DMS 273 (cell line): Measurements from ENCODE around the gene VWC2L.

ENCODE experiments used
- DNase-seq: peaks from one replicate; lab custom pipeline; 2025; ENCODE audit not compliant: unreplicated experiment; lab: John Stamatoyannopoulos, UW

The VWC2L gene

DNA sequence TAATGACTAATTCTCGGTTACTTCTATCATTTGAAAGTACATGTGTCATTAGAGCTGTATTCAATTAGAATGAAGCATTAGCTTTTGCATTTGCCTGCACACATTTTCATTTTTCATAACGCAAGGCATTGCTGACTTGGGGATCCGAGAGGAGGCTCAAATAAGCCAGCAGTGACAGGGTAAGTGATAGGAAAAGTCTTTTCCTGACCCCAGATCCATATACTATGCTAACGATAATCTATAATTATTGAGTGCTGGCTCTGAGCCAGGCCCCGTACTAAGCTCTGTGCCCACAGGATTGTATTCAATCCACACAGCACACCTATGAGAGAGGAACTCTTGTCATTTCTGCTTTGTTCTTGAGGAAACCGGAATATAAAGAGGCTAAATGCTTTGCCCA lies 168.2 kb downstream of the VWC2L start:
- no peak for DNase-seq

DNA sequence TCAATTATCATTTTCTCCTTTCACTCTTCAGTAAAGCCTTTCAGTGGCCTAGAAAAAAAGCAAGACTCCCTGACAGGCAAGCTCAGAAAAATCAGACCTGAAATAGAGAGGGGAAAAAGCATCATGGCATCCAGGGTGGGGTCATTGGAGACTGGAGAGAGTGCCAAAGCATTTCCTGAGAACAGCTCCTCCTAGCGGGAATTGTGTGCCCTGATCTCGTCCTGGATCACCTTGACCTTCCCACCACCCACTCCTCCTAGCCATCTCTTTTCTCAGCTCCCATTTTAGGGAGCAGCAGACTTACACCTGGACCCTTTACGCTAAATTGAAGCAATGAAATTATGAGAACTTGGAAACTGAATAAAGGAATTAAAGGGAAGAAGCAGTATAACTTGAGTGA lies 176.6 kb downstream of the VWC2L start:
- peak; percentile 31 for DNase-seq

DNA sequence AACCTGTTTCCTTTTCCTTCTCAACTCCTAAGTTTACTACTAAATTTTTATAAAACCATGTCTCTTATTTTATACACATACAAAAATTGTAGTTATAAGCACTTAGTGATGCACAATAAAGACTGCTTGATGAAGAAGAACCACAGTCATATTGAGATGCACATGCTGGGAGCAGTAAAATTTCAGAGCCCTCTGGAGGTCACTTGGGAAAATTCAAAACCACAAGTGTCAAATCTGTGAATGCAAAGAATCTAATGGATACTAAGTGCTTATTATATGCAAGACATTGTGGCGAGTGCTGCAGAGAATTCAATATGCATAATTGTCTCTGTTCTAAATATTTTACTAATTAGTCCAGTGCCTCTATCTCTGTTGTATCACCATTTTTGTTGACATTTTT lies 180.5 kb downstream of the VWC2L start:
- DNase-seq = peak; percentile 7

DNA sequence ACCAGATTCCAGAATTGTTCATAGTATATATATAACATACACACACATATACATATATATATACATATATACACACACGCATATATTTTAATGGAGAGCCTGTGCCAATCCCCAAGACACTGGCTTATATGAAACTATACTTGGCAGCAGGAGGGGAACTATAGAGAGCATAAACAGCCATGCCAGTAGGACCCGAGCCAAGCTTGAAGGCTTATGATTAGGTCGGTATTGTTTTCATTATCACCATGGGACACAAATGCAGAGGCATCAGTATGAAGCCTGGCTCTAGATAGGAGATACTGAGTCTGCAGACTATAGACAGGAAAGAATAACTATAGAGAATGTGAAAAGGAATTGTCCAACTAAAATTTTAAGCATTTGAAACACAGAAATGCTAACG lies 181.2 kb downstream of the VWC2L start:
- no peak for DNase-seq

DNA sequence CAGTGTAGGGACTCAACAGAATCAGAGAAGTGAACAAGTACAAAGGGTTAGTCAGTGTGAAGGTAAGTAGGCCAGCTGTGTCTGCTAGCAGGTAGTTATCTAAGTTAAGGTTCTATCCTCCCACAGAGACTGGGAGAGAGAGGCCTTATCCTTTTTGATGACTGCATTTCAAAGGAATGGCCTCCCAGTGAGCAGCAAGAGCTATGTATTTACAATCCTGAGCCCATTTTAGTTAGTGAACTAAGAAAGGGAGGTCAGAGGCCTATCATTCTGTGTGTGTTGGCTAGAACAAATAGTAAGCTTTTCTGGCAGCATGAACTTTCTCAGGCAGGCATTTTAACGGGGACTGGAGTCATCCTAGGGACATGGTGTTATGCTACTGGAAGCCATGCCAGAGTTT lies 182.9 kb downstream of the VWC2L start:
- no peak for DNase-seq

DNA sequence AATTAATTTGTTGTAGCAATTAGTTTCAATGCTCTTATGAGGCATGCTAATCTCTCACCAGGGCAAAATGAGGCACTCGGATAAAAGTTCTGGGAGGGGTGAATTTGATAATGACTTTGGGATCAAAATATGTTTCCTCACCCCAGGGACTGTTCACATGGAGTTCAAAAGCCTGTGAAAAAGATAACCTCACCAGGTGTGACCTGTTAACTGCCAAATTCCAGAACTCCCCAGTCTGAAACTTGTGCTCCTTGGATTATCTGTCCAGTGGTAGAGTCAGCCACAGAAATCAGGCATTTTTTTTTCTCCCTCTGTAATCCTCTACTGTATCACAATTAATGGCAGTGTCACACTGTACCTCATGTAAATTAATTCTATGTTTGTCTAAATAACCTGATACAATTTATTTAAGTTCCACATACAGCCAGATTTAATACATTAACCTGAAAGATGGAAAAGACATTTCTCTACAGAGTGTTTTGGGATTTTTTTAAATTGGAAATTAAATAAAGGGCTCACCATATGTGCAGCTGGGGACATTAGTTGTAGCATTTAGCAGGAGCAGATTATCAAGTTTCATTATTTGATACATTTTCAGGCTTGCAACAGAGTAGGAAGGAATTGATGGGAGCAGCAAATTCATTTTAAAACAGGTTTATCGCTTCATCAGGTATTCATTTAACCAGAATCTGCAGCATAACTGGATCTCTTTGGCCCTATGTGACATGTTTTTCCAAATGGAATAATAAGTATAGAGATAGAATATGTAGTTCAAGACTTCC lies 191.2 kb downstream of the VWC2L start:
- DNase-seq = no peak

DNA sequence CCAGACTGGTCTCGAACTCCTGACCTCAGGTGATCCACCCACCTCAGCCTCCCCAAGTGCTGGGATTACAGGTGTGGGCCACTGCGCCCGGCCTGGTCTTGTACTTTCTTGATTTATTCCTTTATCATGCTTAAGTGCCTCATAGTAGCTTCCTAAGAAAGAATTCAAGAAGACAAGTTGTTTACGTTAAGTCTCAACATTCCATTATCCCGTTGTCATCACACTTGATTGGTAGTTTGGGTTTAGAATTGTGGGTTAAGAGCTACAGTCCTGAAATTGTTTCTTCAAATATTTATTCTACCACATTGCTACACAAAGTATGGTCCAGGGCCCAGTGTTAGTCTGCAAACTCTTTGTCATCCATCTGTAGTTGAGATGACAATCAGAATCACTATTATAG lies 194.0 kb downstream of the VWC2L start:
- no peak for DNase-seq

DNA sequence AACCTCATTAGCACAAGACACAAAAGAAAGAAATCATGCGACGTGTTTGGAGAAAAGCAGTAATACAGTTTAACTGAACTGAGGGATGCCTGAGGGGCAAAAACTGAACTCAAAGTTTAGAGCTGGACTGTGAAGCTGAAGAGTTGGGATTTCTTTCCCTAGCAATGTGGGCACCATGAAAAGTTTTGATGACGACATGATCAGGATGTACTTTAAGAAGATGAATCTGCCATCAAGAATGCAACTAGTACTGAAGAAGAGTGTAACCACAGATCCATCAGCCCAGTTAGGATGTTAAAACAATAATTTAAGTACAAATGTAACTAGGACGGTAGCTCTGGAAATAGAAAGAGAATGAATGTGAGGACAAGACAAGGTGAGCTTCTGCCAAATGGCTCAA lies 196.2 kb downstream of the VWC2L start:
- DNase-seq = no peak

DNA sequence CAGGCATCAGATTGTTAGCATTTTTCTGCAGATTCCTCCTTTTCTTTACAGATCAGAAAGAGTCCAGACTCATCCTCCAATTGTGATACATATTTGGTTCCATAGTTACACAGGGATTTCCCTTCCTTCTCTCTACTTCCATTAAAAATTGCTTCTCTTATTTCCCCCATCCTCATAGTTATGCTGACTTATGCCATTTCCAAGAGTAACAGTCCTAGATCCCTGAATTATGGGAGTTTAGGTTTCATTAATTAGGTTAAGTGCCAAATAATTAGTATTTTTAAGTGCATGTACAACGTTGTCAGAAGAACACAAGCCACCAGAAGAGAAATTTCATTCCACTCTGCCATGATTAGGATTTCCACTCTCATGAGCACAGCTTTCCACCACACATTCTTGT lies 200.2 kb downstream of the VWC2L start:
- DNase-seq = no peak

DNA sequence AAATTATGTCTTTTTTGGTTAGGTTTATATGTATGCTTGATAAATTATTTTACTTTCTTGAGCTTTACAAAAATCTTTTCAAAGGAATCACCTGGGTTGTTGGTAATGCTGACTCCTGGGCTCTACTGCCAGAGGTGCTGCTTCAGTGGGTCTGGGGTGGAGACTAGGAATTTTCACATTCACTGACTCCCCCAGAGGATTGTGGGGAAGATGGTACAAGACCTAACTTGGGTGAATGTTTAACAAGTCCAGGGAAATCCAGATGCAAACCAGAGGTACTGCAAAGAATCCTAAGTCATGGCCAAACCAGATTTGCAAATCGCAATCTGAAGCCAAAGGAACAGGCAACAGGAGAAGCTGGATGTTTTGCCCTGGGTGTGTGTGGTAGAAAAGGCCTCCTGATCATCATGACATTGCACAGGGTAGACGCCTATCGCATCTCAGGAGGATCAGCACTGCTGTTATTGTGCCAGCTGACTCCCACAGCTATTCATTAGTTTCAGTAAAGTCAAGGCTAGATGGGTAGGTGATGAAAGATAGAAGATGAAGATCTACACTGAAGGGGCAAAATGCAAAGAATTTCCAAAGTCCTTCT lies 213.4 kb downstream of the VWC2L start:
- DNase-seq = peak; percentile 25

DNA sequence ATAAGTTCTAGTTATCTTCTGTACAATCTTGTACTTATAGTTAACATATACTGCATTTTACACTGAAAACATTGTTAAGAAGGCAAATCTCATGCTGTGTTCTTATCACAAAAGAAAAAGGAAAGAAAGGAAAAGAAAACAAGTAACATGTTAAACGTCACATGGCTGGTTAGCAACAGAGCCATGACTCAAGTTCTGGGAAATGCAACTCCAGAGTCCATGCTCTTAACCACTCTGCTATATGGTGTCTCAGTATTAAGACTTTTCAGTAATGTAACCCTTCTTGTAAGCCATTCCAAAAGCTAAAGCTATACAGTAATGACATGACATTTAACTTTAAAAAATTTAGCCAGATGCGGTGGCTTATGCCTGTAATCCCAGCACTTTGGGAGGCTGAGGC lies 217.2 kb downstream of the VWC2L start:
- DNase-seq = no peak
